VCaP (cell line): Measurements from ENCODE around the gene AARS1.

Source experiments
- H3K27ac ChIP-seq: fragments of 450-650 bp; 2 replicates; pipeline ENCODE4 v1.5.1; 2017
- CTCF ChIP-seq: fragments of 450-650 bp; conservative IDR thresholded peaks from 2 replicates; pipeline ENCODE4 v1.5.1; 2017; ENCODE audit warnings: mild to moderate bottlenecking, moderate library complexity

The AARS1 gene

GRCh38 chr16:70258946-70259345 lies 30.4 kb downstream of the AARS1 start:
- H3K27ac ChIP-seq, result no peak overlapping the region
- no peak for TF ChIP-seq CTCF

- H3K27ac ChIP-seq, result no peak overlapping the region
- no peak for TF ChIP-seq CTCF
Measured at GRCh38 chr16:70258065-70258464, 31.2 kb downstream of the AARS1 start.

- H3K27ac ChIP-seq, result no peak overlapping the region
- no peak for TF ChIP-seq CTCF
Measured at GRCh38 chr16:70257391-70257790, 31.9 kb downstream of the AARS1 start.

GRCh38 chr16:70255574-70255973 lies 33.7 kb downstream of the AARS1 start:
- H3K27ac ChIP-seq, result no peak overlapping the region
- TF ChIP-seq CTCF, result no peak

- H3K27ac ChIP-seq, result no peak overlapping the region
- TF ChIP-seq CTCF, result no peak
Measured at GRCh38 chr16:70254965-70255286, 34.4 kb downstream of the AARS1 start.

GRCh38 chr16:70254180-70254964 lies 34.9 kb downstream of the AARS1 start:
- H3K27ac ChIP-seq, result no peak overlapping the region; the same call in 1 of the 2 replicates
- peak; percentile 24; the same call in 1 of the 2 replicates for TF ChIP-seq CTCF

- H3K27ac ChIP-seq, result no peak overlapping the region; the same call in 1 of the 2 replicates
- TF ChIP-seq CTCF, result peak; percentile 68
Measured at GRCh38 chr16:70253291-70254106, 35.8 kb downstream of the AARS1 start.
